GM21723 (cell line): ENCODE measurements around the gene CSGALNACT2.
"Not testable (repeated sequence)": the region's sequence is repeated elsewhere in the genome, so short reads cannot be mapped to it uniquely, and the experiment has no call there.

Source experiments
- ATAC-seq: cut with Tn5 transposase; IDR thresholded peaks from one replicate; pipeline ENCODE4 v1.9.1; 2021; ENCODE audit warnings: mild to moderate bottlenecking, moderate library complexity; ENCODE audit not compliant: unreplicated experiment

Gene CSGALNACT2

GRCh38 chr10:43211030-43211429 is 72.8 kb downstream of the CSGALNACT2 start:
- ATAC-seq, result no peak

DNA sequence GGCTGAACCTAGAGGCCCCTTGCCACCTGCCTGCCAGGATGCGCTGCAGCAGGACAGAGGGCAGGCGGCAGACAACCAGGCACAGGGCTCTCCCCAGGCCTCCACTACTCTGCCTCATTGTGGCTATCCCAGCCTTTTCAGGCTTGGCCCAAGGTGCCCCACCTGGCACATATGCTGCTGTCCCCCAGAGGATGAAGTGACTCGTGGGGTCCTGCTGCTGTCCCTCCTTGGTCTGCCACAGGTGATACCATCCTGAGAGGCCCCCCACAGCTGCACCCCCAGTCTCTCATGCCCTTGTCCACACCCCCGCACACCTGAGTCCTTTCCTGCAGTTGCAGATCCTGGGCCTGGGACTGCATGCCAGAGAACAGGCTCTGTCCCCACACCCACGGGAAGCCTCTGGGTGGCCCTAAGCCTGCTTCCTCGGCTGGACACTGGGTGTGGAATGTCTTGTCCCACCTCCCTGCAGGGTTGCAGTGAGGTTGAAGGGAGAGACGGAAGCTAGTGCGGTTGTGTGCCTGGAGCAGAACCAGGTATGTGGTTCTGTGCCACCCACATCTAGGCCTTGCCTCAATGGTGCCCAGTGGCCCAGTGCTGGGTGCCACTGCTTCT is 73.3 kb downstream of the CSGALNACT2 start:
- ATAC-seq, result no peak

- no peak for ATAC-seq
Observed at GRCh38 chr10:43212043-43212721, 73.9 kb downstream of the CSGALNACT2 start.

DNA sequence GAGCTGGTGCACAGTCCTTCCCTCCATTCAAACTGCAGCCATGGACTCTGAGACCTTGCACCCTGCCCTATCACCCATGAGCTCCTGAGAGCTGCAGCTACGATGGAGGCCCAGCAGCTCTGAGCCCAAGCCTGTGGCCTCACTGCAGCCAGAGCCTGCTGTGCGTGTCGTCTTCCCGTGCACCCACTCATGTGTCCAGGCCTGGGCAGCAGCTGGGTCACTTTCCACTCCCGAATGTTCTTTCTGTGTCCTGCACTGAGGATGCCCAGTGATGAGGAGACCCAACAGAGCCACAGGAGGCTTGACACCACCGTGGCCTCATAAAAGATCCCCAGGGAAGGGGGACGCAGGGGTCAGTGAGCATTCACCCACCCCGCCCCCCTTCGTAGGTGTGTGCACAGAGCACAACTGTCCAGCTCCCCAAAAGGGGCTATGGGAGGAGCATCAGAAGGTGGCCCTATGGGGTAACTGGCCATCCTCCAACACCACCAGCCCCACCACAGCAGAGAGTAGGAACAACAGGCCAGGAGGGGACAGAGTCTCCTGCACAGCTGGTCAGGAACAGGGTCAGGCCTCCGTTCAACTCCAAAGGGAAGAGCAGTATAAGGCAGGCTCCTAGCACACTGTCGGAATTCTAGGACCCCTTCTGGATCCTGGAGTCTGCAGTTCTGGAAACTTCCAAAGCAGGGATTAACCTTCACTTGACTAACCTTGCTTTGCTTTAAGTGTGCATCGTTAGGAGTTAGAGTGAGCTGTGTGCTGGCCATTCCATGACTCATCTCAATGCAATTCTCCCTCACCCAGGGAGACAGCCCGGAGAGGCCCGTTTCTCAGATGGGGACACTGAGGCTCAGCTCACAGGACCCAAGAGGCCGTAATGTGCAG is 76.1 kb downstream of the CSGALNACT2 start:
- ATAC-seq, result no peak

GRCh38 chr10:43214956-43215561 is 76.8 kb downstream of the CSGALNACT2 start:
- no peak for ATAC-seq

- ATAC-seq, result no peak
Observed at GRCh38 chr10:43215758-43216455, 77.7 kb downstream of the CSGALNACT2 start.

- ATAC-seq, result no peak
Observed at GRCh38 chr10:43216931-43217562, 78.8 kb downstream of the CSGALNACT2 start.

DNA sequence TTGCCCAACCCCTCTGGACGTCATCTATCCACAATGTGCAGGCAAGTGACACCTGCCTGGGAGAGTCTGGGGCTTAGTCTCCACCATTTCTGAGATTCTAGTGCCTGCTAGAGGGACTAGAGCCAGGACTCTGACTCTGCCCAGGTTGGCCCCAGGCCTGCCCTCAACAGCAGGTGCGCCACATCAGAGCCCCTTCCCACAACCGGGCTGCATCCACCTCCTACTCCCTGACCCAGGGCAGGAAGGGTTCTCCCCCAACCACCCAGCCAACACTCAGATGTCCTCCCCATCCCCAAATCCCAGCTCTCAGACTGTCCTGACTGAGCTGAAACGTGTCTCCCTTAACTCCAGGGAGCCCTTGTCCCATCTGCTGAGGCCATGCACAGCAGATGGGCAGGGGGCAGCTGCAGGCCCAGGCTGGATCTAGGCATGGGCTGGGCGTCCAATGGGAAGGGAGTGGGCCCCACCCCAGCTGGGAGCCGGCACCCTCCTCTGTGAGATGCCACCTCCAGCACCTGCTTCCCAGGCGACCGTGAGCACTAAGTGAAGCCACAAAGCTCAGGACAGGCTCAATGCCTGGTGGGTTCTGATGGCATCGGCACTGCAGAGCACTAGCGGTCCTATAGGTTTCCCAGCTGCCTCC is 79.4 kb downstream of the CSGALNACT2 start:
- ATAC-seq, result no peak

DNA sequence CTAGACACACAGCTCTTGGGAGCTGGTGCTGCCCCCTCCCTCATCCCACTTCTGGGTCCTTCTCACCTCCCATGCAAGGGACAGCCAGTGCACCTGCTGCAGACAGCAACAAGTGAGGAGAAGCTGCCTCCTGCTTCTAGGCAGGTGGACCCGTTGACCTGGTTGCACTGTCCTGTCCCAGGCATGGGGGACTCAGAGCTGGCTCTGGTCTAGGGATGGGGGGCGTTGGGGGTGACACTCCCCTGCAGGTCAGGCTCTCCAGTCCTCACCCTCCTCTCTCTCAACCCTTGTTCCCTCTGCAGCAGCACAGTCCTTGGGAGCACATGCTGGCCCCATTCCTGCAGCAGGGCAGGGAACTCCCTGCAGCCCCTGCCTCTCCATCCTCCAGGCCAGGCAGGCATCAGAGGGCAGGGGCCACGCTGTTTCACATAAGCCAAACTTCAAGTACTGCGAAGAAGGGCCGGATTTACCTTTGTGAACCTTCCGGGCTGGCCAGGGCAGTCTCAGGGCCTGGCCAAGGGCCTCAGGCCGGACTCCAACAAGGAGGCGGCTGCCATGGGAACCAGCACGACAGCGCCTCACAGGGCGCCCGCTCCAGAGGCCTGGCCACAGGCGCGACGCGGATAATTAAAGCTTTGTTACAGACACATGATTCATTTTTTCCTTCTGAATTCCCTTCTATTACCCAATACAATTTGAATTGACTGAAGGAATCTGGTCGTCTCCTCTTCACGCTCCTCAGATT is 80.1 kb downstream of the CSGALNACT2 start:
- no peak for ATAC-seq

GRCh38 chr10:43218951-43219837 is 80.9 kb downstream of the CSGALNACT2 start:
- ATAC-seq, result no peak

- ATAC-seq, result no peak
Observed at GRCh38 chr10:43219848-43220247, 81.6 kb downstream of the CSGALNACT2 start.

DNA sequence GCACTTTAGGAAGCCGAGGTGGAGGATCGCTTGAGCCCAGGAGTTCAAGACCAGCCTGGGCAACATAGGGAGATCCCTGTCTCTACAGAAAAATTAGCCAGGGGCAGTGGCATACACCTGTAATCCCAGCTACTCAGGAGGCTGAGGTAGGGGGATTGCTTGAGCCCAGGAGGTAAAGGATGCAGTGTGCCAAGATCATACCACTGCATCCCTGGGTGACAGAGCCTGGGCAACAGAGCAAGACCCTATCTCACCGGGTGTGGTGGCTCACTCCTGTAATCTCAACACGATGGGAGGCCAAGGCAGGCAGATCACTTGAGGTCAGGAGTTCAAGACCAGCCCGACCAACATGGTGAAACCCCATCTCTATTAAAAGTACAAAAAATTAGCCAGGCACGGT is 82.0 kb downstream of the CSGALNACT2 start:
- ATAC-seq, result not testable (repeated sequence)

DNA sequence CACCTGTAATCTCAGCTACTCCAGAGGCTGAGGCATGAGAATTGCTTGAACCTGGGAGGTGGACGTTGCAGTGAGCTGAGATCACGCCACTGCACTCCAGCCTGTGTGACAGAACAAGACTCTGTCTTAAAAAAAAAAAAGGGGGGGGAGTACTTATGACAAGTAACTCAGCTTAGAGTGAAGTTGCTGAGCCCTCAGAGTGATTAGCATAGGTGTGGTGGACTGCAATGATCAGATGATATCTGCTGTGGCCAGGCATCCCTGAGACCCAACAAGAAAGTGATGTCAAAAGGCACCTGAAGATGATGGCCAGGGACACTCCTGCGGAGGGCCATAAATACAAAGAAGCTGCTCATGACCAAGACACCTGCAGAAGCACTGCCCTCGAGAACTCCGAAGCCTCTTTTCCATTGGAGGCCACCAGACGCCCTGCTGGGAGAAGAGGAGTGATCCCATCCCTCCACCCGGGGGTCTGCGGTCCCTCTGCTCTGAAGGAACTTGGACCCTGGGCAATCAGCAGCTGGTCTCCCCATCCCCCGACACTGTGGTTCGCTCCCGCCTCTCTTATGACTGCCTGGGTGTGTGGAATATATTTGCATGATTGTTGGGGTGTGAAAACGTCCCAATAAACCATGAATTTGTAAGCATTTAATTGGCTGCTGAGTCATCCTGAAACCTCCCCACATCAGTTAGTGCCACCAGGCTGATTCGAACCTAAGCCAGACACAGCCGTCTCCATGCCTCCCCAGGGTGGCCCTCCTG is 82.6 kb downstream of the CSGALNACT2 start:
- ATAC-seq, result no peak

GRCh38 chr10:43221419-43222209 is 83.4 kb downstream of the CSGALNACT2 start:
- no peak for ATAC-seq

- no peak for ATAC-seq
Observed at GRCh38 chr10:43222210-43222720, 84.0 kb downstream of the CSGALNACT2 start.

- ATAC-seq, result no peak
Observed at GRCh38 chr10:43223056-43223455, 84.8 kb downstream of the CSGALNACT2 start.
